ENCODE results near the gene PKD2L1.
"Not testable (repeated sequence)": the region's sequence is repeated elsewhere in the genome, so short reads cannot be mapped to it uniquely, and the experiment has no call there.

The PKD2L1 gene

DNA sequence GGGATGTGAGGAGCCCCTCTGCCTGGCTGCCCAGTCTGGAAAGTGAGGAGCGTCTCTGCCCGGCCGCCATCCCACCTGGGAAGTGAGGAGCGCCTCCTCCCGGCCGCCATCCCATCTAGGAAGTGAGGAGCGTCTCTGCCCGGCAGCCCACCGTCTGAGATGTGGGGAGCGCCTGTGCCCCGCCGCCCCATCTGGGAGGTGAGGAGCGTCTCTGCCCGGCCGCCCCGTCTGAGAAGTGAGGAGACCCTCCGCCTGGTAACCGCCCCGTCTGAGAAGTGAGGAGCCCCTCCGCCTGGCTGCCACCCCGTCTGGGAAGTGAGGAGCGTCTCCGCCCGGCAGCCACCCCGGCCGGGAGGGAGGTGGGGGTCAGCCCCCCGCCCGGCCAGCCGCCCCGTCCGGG, 53.1 kb downstream of the PKD2L1 start:
- not testable (repeated sequence) for DNase-seq

DNA sequence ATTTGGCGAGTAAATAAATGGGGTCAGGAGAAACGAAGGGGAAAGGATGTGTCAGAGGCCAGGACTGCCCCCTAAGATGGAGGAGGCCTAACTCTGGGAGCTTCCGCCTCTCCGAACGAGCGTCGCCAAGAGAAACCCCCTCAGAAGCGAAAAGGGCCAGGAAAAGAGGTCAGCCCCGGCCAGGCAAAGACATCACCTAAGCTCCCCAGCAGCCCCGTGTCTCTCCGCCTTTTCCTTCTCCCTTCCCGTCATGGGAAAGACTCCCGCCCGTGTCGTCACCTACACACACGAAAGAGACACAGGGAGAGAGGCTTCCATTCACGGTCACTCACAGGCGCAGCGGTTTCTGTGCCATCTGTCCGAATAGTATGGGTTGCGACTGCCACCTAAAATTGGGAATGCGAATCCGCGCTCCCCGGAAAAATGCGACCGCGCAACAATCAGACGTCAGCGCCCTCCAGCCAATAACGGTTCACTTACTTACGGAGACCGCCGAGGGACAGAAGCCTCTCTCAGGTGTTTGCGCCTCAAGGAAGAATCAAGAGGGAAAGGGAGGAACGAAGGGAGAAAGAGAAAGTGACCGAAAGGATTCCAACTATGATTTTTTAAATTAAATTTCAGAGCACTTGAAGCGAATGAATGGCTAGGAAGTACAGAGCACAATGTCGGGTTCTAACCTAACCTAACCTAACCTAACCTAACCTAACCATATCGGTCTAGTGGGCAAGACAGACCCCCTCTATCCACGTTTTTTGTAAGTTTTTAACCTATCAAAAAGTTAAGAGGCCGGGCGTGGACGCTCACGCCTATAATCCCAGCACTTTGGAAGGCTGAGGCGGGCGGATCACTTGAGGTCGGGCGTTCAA, 62.6 kb downstream of the PKD2L1 start, which contains the start of gene CWF19L1:
Gene CWF19L1 (minus strand): TSS at position 400 of the 866 bp plus-strand sequence. CDS start 45 bp downstream, at position 355.
- peak; percentile 62 for DNase-seq

DNA sequence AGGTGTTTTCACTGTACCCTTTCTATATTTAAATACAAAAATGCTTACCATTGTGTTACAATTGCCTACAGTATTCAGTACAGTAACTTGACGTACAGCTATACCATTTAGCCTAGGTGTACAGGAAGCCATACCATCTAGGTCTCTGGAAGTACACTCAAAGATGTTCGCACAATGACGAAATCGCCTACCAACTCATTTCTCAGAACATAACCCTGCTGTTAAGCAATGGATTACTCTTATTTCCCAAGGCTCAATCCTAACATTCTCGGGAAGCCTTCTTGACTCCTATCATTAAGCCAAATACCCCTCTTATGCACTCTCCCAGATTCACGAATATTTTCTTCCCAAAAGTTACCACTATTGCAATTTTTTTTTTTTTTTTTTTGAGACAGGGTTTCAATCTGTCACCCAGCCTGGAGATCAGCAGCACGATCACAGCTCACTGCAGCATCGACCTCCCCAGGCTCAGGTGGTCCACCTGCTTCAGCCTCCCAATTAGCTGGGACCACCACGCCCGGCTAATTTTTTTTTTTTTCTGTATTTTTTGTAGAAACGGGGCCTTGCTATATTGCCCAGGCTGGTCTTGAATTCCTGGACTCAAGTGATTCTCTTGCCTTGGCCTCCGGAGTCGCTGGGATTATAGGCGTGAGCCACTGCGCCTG, 64.1 kb downstream of the PKD2L1 start:
- DNase-seq: no peak

DNA sequence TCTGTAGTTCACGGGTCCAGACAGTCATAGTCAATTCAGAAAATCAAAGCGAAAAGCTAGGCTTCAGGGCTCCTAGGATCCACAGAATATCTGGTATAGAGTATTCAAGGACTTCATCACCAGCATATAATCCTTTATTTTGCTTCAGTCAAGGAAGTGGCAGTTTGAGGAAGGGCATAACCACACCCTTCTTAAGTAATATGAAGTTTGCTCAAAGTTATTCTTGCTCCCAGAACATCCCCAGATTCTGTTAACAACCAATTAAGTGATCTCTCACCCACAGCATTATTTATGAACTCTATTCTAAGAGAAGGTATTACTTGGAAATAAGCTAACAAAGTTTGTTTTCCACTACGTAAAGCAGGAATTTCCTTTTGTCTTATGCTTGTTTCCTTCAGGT, 75.8 kb downstream of the PKD2L1 start:
- DNase-seq: no peak

DNA sequence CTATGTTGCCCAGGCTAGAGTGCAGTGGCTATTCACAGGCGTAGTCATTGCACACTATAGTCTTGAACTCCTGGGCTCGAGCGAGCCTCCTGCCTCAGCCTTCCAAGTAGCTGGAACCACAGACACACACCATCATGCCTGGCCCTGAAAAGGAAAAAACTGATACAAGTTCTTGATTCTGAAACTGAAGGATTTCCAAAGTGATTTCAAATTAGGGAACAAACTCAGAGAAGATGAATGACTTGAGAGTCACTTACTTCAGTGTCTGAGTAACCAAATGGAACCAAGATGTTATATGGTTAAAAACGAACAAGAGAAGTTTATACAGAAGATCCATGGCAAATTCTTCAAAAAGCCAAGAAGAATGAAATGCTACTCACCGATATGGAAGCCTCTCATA, 77.0 kb downstream of the PKD2L1 start:
- no peak for DNase-seq

DNA sequence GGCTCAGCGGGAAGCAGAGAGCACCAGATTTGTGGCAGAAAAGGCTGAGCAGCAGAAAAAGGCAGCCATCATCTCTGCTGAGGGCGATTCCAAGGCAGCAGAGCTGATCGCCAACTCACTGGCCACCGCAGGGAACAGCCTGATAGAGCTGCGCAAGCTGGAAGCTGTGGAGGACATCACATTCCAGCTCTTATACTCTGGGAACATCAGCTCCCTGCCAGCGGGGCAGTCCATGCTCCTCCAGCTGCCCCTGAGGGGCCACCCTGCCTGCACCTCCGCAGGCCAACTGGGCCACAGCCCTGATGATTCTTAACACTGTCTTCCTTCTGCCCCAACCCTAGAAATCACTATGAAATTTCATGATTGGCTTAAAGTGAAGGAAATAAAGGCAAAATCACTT, 81.2 kb downstream of the PKD2L1 start:
- DNase-seq: no peak

DNA sequence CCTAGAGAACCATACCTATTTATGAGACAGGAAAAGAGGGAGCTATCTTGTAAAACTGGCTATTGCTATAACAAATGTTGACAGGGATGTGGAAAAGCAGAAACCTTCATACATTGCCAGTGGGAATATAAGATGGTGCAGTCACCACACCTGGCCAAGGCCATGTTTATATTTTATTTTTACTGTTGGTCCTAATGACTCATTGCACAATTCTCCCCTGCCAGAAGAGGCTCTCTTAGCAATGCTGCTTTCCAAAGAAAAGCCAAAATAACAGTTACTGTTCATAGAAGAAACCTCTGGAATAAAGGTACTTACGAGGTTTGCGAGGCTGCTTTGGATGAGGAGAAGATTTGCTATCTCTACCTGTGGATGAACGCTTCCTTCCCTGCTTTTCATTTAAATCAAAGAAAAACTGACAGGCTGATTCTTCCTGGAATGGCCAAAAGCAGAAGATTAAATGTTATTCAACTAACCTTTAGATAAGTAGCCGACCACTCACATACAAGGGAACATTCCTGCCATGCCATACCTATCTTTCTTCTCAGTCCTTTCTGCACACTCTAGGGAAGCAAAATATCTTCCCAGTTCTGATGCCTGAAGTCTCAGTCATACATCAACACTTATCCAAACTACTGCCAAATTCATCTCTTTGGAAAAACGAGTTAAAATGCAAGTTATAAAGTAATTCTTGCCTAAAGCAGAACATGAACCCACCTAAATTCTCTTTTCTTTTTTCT, 84.4 kb downstream of the PKD2L1 start:
- no peak for DNase-seq

DNA sequence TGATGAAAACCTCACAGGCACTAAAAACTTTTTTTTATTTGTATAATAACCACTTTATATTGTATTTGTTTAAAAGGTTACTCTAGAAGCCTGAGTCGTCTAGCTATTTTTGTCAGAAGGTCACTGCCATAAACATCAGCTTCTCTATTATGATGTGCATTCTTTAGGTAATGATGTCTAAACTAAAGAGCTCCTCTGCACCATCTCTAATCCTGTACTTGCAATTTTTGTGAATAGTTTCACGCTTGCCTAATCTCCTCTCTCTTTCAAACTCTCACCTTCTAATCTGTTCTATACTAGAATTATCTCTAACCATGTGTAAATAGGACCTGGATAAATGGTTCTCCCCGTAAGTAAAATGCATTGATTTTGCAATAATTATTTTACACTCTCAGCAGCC, 90.2 kb downstream of the PKD2L1 start:
- no peak for DNase-seq

DNA sequence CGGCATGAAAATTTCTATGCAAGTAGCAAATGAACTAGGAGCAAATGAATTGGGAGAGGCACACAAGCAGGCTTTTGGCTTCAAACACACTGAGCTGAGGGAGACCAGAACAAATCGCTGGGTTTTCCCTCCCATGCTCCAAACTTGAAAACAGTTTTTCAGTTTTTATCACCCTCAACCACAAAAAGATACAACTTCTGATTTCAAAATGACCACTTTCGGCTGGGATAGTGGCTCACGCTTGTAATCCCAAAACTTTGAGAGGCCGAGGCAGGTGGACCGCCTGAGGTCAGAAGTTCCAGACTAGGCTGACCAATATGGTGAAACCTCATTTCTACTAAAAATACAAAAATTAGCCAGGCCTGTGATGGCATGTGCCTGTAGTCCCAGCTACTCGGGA, 91.6 kb downstream of the PKD2L1 start:
- DNase-seq: no peak
